GM12801 (cell line): Measurements from ENCODE around the gene DHRS7.

Source experiments
- CTCF ChIP-seq: IDR thresholded peaks from one replicate; pipeline ENCODE4 v1.5.1; 2011; ENCODE audit warnings: control low read depth; ENCODE audit not compliant: insufficient read length; ENCODE audit errors: extremely low read depth

DHRS7 gene

GRCh38 chr14:60184146-60184904, 19.1 kb upstream of the DHRS7 start:
- TF ChIP-seq CTCF, result no peak

GRCh38 chr14:60183741-60184140, 18.5 kb upstream of the DHRS7 start:
- TF ChIP-seq CTCF, result no peak

GRCh38 chr14:60183138-60183537, 17.9 kb upstream of the DHRS7 start:
- TF ChIP-seq CTCF, result no peak

- TF ChIP-seq CTCF, result no peak
Observed at GRCh38 chr14:60179431-60179869, 14.3 kb upstream of the DHRS7 start.

- TF ChIP-seq CTCF, result no peak
Observed at GRCh38 chr14:60178820-60179219, 13.6 kb upstream of the DHRS7 start.

- TF ChIP-seq CTCF, result no peak
Observed at GRCh38 chr14:60178164-60178563, 13.0 kb upstream of the DHRS7 start.

GRCh38 chr14:60175255-60175902, 10.2 kb upstream of the DHRS7 start:
- TF ChIP-seq CTCF, result no peak
